NCI-H524 (cell line): ENCODE data around the gene RAB4A.
A peak's percentile ranks its signal among the peaks of the same experiment; 100 is the strongest.
"Not testable (repeated sequence)": the region's sequence is repeated elsewhere in the genome, so short reads cannot be mapped to it uniquely, and the experiment has no call there.

Experiments used
- DNase-seq, 2 experiments: peaks; one replicate each; lab custom pipeline; 2025; lab: John Stamatoyannopoulos, UW

RAB4A gene

GRCh38 chr1:229272164-229273158 is 1.6 kb downstream of the RAB4A start:
- DNase-seq: peak; percentile 16 to 46

- no peak for DNase-seq
These were observed 2.8 kb downstream of the RAB4A start for GRCh38 chr1:229273507-229274232.

GRCh38 chr1:229275005-229275404 is 4.1 kb downstream of the RAB4A start:
- no peak for DNase-seq

- peak in 1 of 2 experiments; percentile 32 for DNase-seq
These were observed 7.3 kb downstream of the RAB4A start for GRCh38 chr1:229278120-229278741.

GRCh38 chr1:229279242-229279641 is 8.3 kb downstream of the RAB4A start:
- no peak for DNase-seq

GRCh38 chr1:229280037-229280828 is 9.3 kb downstream of the RAB4A start:
- DNase-seq: no peak

GRCh38 chr1:229280921-229281320 is 10.0 kb downstream of the RAB4A start:
- DNase-seq: no peak

GRCh38 chr1:229281339-229281926 is 10.5 kb downstream of the RAB4A start:
- no peak for DNase-seq

GRCh38 chr1:229282295-229282823 is 11.4 kb downstream of the RAB4A start:
- DNase-seq: no peak

- DNase-seq: no peak
These were observed 12.3 kb downstream of the RAB4A start for GRCh38 chr1:229283183-229283611.

- no peak for DNase-seq
These were observed 14.0 kb downstream of the RAB4A start for GRCh38 chr1:229284887-229285286.

- DNase-seq: peak in 1 of 2 experiments; percentile 5
These were observed 14.5 kb downstream of the RAB4A start for GRCh38 chr1:229285440-229285839.

- no peak for DNase-seq
These were observed 15.3 kb downstream of the RAB4A start for GRCh38 chr1:229286099-229286766.

- no peak for DNase-seq
These were observed 16.4 kb downstream of the RAB4A start for GRCh38 chr1:229287267-229287666.

- DNase-seq: no peak
These were observed 17.6 kb downstream of the RAB4A start for GRCh38 chr1:229288516-229288915.

- not testable (repeated sequence) for DNase-seq
These were observed 20.8 kb downstream of the RAB4A start for GRCh38 chr1:229291686-229292085.

GRCh38 chr1:229293528-229294204 is 22.8 kb downstream of the RAB4A start:
- DNase-seq: no peak

- no peak for DNase-seq
These were observed 24.8 kb downstream of the RAB4A start for GRCh38 chr1:229295745-229296144.

GRCh38 chr1:229296541-229296941 is 25.6 kb downstream of the RAB4A start:
- no peak for DNase-seq

GRCh38 chr1:229297746-229298145 is 26.8 kb downstream of the RAB4A start:
- DNase-seq: no peak
